Measurements from ENCODE around the gene AK9.
"Not testable (repeated sequence)": the region's sequence is repeated elsewhere in the genome, so short reads cannot be mapped to it uniquely, and the experiment has no call there.

The AK9 gene

DNA sequence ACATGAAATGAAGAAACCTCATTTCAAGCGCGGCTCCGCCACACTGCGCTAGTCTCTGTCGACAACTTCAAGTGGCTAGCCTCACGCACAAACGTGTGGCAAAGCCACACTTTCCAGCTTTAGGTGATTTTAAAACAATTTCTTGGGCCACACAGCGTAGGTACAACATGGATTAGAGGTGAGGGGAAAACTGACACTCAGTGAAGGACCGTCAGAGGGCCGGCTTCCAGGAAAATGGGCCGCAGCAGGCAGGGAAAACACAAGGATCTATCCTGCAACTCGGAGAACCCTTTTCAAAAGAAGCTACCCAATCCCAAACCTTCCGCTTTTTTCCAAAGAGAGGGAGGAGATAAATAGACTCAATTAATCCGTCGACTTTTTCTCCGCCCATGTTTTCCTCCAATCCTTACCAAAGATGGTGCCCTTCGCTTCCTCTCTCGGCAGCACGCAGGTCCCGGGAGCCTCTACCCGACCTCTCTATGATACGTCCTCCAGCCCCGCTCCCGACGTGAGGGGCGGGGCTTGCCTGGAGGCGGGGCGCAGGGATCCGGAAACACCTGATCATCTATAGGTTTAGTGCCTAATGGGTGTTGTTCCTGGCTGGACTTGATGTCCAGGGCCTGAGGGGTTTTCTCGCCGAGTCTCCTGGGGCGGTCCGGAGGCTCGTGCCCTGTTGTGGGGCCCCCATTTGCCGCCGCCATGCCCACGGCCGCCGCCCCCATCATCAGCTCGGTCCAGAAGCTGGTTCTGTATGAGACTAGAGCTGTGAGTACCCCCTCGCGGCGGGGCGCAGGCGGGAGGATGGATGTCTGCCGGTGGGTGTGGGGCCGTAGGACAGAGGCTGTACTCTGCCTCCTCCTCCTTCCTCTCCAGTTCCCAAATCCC is at the start of gene AK9, which contains the start of gene FIG4:
Gene AK9, minus strand, starts transcription at position 466 of the 885 bp plus-strand sequence. CDS start 15,457 bp downstream, outside the sequence.
Gene FIG4, plus strand, starts transcription at position 560 of the 885 bp plus-strand sequence. Its CDS starts 140 bp downstream, at position 700.
- peak; percentile 91 for DNase-seq

DNA sequence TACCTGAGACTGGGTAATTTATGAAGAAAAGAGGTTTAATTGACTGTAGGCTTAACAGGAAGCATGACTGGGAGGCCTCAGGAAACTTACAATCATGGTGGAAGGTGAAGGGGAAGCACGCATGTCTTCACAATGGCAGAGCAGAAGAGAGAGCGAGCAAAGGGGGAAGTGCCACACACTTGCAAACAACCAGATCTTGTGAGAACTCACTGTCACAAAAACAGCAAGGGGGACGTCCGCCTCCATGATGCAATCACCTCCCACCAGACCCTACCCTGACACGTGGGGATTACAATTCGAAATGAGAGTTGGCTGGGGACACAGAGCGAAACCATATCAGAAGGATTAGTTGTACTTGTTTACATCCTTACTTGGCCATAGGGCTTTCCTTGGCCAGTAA is 49.8 kb upstream of the AK9 start:
- no peak for DNase-seq

DNA sequence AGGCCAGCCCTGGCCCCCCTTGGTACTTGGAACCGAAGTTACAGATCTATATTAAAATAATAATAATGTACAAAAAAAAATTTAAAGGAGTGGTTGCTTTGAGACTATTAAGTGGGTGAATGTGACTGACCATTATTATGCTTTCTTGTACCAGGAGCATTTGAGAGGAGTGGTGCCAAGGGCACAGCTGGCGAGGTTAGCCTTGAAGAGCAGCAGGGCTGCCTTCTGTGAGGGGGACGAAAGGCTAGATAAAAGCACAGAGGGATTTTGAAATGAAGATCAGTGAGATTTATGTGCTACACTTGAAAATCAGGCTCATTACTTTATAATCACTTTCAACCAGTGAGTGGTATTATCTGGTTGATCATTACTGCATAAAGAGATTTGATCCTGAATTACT is 48.7 kb upstream of the AK9 start:
- DNase-seq: no peak

DNA sequence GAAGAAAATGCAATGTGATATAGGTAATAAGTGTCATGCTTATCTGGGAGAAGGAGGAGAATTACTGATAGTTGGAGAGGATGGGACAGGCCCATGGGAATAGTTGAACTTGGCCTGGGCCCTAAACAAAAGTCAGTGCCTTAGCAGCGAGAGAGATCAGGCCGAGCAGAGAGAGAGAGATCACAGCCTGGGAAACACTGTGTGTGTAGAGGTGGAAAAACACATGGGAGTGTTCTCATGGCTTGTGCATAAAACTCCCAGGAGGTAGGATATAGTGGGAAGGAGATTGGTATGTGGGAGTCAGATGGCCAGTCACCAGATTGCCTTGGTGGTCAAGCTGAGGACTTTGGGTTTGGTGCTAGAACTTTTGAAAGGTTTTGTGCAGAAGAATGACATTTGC is 47.7 kb upstream of the AK9 start:
- no peak for DNase-seq

DNA sequence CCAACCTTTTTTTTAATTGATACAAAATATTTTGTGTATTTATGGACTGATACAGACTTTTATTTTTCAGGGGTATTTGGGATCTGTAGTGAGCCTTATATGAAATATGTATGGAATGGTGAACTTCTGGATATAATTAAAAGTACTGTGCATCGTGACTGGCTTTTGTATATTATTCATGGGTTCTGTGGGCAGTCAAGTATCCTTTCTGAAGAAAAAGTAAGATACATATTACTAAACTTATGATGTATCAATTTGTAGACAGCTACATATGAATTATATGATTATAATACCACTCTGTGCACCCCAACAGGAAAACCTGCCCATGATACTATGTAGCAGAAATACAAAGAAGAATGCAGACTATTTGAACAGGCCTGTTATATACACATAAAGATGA is 47.3 kb upstream of the AK9 start:
- no peak for DNase-seq

DNA sequence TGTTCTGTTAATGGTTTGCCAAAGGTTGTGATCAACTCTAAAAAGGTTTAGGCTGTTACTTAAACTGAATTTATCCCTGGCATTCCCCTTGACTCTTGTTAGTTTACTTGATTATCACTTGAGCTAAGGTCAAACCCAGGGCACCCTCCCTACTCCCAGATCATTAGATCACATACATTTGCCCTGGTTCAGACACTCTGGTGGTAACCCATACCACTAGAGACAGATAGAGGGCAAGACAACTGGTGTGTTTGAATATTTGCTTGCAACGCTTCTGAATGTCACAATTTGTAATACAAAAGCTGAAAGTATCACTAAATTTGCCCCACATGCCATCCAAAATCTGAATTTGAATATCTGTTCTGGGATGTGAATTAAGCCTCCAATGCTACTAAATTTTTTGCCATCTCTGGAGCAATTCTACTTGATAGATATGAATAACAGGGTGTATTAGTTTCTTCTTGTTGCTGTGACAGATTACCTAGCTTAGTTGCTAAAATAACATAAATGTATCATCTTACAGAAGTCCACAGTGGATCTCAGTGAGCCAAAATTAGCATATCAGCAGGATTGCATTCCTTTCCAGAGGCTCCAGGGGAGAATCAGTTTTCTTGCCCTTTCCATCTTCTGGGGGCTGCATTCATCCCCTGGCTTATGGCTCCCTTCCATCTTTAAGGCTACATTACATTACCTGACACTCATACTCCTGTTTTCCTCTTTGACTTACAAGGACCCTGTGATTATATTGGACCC is 45.4 kb upstream of the AK9 start:
- no peak for DNase-seq

DNA sequence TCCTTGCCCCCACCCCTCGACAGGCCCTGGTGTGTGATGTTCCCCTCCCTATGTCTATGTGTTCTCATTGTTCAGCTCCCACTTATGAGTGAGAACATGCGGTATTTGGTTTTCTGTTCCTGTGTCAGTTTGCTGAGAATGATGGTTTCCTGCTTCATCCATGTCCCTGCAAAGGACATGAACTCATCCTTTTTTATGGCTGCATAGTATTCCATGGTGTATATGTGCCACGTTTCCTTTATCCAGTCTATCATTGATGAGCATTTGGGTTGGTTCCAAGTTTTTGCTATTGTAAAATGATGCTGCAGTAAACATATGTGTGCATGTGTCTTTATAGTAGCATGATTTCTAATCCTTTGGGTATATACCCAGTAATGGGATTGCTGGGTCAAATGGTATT is 34.2 kb upstream of the AK9 start:
- DNase-seq: not testable (repeated sequence)

DNA sequence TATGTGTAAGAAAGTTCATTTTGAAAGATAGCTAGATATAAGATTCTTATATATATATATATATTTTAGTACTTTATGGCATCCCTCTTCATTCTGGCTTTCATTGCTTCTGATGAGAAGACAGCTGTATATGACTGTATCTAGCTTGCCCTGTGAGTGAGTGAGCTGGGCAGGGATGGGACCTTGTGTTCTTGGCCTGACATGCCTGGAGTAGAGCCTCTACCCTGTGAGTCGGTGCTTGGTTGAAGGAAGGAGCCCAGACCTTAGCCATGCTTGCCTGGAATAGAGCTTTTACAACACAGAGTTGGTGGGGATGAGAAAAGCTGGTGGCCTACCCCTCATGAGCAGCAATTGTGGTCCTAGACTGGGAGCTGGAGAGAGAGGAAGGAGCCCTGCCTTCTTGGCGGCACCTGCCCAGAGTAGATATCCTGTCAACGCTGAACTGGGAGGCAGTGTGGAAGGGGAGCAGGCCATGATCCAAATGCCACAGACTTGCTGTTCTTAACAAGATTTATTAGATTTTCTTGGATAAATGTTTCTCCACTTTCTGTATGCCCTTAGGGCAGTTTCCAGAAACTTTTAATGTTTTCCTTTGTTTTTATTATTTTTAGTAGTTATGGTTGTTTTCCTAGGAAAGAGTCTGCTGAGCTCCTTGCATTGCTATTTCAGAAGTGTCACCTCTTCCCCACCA is 31.7 kb upstream of the AK9 start:
- DNase-seq: no peak

DNA sequence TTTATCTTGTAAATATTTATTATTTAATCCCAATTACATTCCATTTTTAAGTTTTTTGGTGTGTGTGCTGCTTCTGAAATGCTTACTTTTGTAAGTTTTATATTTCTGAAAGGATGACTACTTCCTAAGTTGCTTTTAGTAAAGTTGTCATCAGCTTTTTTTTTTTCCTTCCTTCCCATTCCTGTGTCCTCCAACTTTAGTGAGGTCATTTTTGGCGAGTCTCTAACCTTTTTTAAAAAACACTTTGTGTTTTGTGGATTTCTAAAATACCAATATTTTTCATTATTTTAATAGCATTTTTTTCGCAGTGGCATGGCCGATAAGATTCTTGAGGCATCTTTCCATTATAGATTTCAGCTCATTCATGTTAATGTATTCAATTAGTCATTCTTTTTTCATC is 31.0 kb upstream of the AK9 start:
- DNase-seq: no peak

DNA sequence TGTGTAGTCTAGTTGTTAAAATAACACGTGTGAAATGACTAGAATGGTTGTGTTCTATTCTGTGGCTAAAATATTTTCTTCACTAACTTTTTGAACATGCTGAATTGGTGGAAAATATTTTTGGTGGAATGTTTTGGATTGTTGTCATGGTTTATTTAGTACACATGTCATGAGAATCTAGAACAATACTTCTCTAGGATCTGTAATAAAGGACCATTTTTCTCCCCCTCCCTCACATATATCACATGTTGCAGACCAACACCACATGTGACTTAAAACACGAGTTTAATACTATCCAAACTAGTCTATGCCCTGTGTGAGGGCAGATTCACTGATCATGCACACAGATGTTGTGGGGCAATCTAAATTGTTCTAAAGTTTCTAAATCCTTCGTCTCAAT is 29.3 kb upstream of the AK9 start:
- no peak for DNase-seq

DNA sequence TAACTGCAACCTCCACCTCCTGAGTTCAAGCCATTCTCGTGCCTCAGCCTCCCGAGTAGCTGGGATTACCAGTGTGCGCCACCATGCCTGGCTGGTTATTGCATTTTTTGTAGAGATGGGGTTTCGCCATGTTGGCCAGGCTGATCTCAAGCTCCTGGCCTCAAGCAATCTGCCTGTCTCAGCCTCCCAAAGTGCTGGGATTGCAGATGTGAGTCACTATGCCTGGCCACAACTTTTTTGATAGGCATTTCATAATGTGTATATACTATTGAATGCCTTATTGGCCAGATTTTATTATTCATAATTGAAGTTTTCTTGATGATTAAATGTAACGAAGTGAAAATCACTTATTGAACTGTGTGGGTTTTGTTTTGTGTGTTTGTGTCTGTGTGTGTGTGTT is 28.0 kb upstream of the AK9 start:
- no peak for DNase-seq

DNA sequence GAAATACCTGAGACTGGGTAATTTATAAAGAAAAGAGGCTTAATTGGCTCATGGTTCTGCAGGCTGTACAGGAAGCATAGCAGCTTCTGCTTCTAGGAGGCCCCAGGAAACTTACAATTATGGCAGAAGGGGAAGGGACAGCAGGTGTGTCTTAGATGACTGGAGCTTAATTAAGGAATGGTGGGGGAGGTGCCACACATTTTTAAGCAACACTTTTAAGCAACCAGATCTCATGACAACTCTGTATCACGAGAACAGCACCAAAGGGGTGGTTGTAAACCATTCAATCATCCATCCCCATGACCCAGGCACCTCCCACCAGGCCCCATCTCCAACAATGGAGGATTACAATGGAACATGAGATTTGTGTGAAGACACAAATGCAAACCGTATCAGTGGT is 27.0 kb upstream of the AK9 start:
- DNase-seq: no peak

DNA sequence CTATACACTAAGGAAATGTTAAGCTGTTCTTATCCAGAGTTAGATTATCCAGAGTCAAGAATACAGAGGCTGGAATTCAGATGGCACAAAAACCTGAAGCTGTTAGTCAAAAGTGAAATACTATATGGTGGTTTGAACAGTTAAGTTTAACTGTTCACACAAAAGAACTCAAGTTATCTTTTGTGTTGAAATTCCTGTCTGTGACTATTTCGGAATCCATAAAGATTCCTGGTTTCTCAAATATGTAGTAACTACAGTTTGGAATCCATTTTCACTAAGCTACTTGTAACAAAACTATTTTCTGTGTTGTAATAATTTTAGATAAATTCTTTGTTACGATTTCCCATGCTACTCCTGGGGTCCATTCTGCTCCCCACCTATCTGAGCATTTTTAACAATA is 24.6 kb upstream of the AK9 start:
- DNase-seq: no peak

DNA sequence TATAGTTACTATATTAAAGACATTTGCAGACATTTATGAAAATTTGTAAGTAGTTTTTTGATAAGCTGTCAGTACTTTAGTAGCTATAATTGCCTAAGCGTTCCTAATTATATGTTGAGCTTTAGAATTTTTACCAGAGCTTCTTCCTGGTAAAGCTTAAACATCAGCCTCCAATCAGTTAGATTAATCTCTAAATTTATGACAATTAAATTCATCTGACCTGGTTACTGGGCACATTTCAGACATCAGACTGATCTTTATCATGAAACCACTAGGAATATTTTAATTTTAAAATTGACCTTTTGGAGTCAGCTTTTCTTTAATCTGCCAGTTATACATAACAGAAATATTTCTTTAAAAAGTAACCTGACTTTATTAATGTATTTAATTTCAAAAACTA is 23.6 kb upstream of the AK9 start:
- no peak for DNase-seq

DNA sequence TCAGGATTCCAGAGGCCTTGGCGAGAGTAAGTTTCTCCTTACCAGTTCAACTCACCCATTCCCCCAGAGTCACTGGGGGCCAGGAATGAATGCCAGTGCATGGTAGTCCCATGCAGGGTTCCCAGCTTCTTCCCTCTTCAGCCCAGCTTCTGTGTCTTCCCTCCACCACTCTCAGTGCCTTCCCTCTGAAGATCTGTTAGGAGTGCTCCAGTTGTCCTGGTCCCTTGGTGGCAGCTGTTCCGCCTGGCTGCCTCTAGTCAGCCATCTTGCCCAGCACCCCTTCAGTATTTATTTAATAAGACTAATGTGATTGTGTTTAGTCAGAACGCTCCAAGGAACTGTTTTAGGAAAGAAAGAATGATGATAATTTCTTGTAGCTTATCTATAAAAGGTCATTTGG is 23.2 kb upstream of the AK9 start:
- no peak for DNase-seq

DNA sequence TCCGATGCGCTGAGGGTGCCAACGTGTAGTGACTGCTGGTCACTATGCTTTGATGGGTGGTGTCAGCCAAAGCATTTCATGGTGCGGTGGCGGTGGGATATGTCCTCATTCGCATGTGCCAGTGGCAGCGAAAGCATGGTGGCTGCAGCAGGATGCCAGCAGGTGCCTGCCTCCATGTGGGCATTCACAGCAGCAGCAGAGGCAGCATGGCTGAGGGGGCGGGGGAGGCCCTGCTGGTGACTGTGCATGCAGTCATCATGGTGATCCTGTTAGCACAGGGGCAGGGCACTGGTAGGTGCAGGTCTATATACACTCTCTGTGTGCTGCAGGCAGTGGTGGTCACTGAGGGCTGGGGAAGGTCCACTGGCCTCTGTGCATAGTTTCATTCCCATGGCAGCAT is 22.1 kb upstream of the AK9 start:
- DNase-seq: peak; percentile 12

DNA sequence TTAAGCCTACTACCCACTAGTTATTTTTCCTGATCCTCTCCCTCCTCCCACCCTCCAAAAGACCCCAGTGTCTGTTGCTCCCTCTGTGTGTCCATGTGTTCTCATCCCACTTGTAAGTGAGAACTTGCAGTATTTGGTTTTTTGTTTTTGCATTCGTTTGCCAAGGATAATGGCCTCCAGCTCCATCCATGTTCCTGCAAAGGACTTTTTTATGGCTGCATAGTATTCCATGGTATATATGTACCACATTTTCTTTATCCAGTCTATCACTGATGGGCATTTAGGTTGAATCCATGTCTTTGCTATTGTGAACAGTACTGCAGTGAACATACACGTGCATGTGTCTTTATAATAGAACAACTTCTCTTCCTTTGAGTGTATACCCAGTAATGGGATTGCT is 17.1 kb upstream of the AK9 start:
- not testable (repeated sequence) for DNase-seq

DNA sequence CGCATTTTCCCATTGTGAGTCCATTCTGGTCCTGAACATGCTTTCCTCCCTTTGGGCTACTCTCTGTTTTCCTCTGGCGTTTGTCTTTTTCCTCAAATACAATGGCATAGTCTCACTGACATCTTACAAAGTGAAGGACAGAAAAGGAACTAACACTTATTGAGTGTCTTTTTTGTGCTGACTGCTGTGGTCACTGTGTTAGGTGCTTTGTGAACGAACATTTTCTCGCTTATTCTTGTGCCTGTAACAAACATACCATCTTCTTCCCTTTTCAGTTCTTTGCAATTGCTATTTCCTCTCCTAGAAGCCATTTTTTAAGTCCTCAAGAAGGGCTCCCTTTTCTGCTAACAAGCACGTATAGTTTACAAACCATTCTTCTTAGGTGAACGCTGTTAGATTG is 15.5 kb upstream of the AK9 start:
- no peak for DNase-seq

DNA sequence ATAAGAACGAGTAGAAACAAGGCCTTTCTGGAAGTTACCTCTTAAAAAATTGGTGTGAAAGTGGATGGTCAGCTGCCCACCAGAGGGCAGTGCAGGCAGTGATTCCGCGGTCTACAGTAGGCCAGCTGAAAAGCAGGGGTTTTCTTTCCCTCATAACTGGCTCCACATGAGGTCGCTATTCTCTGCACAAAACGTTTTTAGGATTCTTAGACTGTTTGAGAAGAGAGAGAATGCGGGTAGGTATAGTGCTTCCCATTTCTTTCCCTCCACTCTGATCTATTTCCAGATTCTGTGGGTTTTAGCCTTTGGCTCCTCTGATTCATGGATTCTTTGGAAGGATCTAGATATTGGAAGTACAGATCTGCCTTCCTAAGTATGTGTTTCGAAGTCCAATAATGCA is 14.3 kb upstream of the AK9 start:
- peak; percentile 71 for DNase-seq

DNA sequence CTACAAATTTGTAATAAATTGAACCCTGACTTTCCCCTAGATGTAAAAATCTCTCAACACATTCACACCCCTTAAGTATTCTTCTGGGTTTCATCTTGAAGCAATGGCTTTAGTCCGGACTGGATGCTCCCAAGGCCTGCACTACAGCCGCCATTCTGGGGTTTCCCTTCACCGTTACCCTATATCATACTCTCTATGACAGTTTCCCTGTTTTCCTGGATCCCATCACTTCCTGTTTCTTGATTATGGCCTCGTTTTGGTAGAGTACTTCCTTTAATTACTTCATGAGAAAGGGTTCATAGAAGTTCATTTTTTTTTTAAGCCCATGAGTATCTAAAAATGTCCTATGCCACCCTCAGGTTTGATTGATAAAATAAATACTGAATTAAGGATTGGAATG is 11.8 kb upstream of the AK9 start:
- no peak for DNase-seq

DNA sequence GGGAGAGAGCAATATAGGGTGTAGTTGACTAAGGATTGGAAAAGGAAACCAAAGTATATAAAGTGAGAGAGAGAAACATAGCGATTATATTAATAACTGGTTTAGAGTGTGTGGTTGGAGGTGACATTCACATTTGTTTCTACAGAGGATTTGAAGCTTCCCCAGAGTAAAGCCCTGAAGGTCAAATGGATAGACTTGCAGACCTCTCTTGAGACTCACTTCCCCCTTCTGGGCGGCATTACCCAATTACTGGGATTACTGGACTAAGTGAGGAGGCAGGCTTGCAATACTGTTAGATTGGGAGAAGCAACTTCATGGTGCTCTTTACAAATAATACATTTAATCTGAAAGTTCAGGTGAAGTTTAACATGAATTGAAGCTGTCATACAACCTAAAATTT is 10.8 kb upstream of the AK9 start:
- no peak for DNase-seq

DNA sequence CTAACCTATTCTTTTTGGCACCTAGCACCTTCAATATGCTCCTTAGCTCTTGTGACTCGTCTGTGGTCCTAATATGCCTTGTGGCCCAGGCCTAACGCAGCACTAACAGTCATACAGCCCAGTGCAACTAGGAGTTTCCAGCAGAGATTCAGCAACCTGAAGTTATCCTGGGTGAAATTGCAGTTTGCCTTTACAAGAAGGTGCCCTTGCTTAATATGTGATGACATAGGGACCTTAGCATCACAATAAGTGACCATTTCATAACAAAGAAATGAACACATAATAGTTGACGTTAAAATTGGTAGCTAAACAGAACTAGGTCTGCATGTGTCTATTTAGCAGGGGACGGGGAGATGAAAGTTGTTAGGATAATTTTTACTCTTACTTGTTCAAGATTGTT is 10.2 kb upstream of the AK9 start:
- DNase-seq: no peak

DNA sequence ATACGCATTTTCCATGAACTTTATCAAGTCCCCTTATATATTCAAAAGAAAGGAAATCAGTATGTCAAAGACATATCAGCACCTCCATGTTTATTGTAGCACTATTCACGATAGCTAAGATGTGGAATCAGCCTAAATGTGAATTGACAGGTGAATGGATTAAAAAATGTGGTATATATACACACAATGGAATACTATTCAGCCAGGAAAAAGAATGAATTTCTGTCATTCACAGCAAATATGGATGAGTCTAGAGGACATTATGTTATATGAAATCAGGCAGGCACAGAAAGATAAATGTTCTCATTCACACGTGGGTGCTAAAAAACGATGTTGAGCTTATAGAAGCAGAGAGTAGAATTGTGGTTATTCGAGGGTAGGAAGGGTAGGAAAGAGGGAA is 5.4 kb upstream of the AK9 start:
- no peak for DNase-seq

DNA sequence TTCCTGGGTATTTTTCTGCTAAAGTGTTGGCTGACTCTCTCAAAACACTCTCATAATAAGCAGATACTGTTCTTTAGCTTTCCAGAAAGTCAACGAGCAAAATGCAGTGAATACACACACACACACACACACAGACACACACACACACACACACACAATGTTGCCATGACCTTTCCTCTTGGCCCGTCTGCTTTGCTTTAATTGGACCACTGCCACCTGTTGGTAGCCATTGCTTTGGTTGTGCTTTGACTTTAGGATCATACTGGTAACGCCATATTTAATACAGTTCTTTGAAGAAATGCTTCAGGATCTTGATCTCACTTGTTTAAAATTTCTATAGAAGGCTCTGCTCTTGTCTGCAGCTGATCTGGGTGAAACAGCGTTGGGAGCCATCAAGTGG is 4.5 kb upstream of the AK9 start:
- no peak for DNase-seq
